ENCODE measurements around the gene HOXA2. TPM values are rescaled to one million over a fixed set of nuclear protein-coding genes. Genes with fewer than 3 reads are reported as not detected.
A peak's percentile ranks its signal among the peaks of the same experiment; 100 is the strongest.

HOXA2 gene
- polyA plus RNA-seq, 4 donors, result 0.97 to 6.9 TPM; not detected in 2

DNA sequence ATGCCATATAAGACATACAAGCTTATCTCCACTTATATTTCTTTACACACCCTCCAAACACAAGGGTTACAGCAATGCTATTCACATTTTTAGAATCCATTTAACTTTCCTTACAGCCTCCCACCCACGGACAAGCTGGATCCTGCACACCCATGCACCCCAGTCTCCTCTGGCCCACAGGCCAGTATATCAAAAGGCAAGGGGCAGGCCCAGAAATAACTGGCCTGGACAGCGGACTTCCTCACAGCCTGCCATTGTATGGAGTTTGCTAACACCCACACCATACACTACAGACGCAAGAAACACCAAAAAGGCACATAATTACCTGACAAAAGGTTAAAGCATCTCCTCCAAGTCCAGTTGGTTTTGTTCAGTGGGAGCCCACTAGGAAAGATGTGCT is 16.1 kb upstream of the HOXA2 start:
- peaks cover 1 to 68% (median 14%) of the 10 kb centered on the region in 3 donors for H3K4me1 ChIP-seq (ENCODE audit: control insufficient read depth in 3 of 3, insufficient read depth in 2 of 3, low read depth in 1 of 3, low read length in 2 of 3)
- DNase-seq (no peak), FAIRE-seq (no peak)
- 54 to 73% (median 68%) methylated on average over 3 of the region's 3 CpGs for WGBS, 3 donors
- no peaks in the 10 kb centered on the region for H3K9me3 ChIP-seq (ENCODE audit: control insufficient read depth in 2 of 2, insufficient read depth in 1 of 2, low read depth in 1 of 2, low read length in 1 of 2)
- peak overlapping the region; percentile 5 to 88 (median 86) for H3K27ac ChIP-seq (ENCODE audit: low read depth in 1 of 3, low read length in 2 of 3)
- peak overlapping the region in 1 of 3 donors; percentile 63 for H3K4me3 ChIP-seq (ENCODE audit: low read depth in 1 of 3, low read length in 3 of 3)
- H3K27me3 ChIP-seq (ENCODE audit: control insufficient read depth in 3 of 3, insufficient read depth in 3 of 3, low read length in 3 of 3), result peaks cover 0 to 43% (median 0%) of the 10 kb centered on the region in 3 donors
- peaks cover 0 to 42% (median 0%) of the 10 kb centered on the region in 3 donors for H3K36me3 ChIP-seq (ENCODE audit: control insufficient read depth in 3 of 3, insufficient read depth in 2 of 3, low read depth in 1 of 3, low read length in 3 of 3)

DNA sequence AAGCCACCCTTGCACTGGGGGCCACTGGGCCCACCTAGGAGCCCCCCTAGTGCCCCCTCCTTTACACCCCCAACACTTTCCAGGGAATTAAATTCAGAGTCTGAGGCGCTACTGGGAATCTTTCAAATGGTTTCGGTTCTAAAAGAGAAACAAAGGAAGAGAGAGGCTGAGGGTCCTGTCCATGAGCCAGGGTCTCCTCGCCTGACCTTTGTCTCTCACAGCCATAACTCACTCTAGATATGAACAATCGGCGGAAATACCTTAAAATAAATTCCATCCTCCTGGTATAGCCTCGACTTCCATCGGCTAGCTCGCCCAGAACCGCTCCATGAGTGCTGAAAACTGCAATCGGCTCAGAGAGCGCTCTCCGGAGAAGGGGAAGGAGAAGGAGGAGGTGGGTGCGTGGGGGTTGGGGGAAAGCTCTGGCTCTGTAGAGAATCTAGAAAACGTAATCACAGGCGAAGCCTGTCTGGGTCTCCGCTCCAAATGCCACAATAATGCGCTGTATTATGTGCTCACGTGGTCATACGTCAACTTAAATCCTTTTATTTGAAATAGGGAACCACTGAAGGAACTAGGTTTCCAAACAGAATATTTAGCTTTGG is 15.5 kb upstream of the HOXA2 start:
- H3K4me1 ChIP-seq (ENCODE audit: control insufficient read depth in 3 of 3, insufficient read depth in 2 of 3, low read depth in 1 of 3, low read length in 2 of 3), result peaks cover 0 to 65% (median 14%) of the 10 kb centered on the region in 3 donors
- WGBS, 3 donors, result 57 to 86% (median 72%) methylated on average over 19 of the region's 19 CpGs
- peak overlapping the region in 2 of 3 donors; percentile 4 to 63 for H3K4me3 ChIP-seq (ENCODE audit: low read depth in 1 of 3, low read length in 3 of 3)
- peaks cover 0 to 41% (median 0%) of the 10 kb centered on the region in 3 donors for H3K27me3 ChIP-seq (ENCODE audit: control insufficient read depth in 3 of 3, insufficient read depth in 3 of 3, low read length in 3 of 3)
- H3K36me3 ChIP-seq (ENCODE audit: control insufficient read depth in 3 of 3, insufficient read depth in 2 of 3, low read depth in 1 of 3, low read length in 3 of 3), result peaks cover 0 to 41% (median 0%) of the 10 kb centered on the region in 3 donors
- no peak for DNase-seq
- no peaks in the 10 kb centered on the region for H3K9me3 ChIP-seq (ENCODE audit: control insufficient read depth in 2 of 2, insufficient read depth in 1 of 2, low read depth in 1 of 2, low read length in 1 of 2)
- H3K27ac ChIP-seq (ENCODE audit: low read depth in 1 of 3, low read length in 2 of 3), result peak overlapping the region in 2 of 3 donors; percentile 86 to 88
- no peak for FAIRE-seq

DNA sequence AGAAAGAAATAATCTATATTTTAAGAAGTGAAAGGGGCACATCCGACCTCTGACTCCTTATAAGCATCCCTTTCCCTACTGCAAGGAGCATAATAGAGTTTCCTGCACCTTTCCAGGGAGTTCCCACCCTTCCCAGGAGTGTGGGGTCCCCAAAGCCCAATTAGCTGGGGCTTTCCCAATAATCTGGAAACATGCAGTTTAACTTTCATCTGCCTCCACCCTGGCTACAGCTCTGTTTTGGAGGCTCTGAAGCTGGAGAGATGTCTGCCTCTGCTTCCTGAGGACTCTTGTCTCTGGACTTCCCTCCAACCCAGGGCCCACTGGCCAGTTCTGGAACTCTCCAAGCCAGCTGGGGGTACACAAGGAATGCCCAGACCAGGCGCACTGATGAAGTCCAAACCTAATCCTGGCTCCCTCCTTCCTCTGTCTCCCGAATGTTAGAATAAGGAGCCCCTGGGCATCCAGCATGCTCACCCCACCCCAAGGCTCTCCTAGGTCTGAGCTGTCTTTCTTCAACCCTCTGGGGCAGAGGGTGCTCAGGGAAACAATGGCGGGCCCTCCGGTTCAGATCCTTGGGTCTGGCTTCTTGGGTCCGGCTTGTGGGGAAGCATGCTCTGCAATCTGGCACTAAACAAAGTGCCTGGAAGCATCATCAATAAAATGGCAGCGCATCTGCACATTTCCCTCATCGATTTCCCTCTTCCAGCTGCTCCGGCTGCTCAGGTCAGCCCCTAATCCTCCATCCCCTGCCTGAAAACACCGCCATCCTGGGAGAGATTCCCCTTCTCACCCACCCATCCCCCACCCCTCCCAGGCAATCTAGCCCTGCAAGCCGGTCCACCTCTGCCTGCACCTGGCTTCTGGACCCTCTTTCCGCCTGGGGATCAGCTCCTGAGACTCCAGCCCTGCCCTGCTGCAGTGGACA is 14.7 kb upstream of the HOXA2 start:
- WGBS, 3 donors, result 53 to 80% (median 73%) methylated on average over 12 of the region's 12 CpGs
- Histone ChIP-seq H3K27me3 (ENCODE audit: control insufficient read depth in 3 of 3, insufficient read depth in 3 of 3, low read length in 3 of 3) (peaks cover 0 to 43% (median 0%) of the 10 kb centered on the region in 3 donors), H3K4me3 (ENCODE audit: low read depth in 1 of 3, low read length in 3 of 3) (peak overlapping the region in 2 of 3 donors; percentile 4 to 63), H3K9me3 (ENCODE audit: control insufficient read depth in 2 of 2, insufficient read depth in 1 of 2, low read depth in 1 of 2, low read length in 1 of 2) (no peaks in the 10 kb centered on the region), H3K27ac (ENCODE audit: low read depth in 1 of 3, low read length in 2 of 3) (peak overlapping the region in 2 of 3 donors; percentile 86 to 88), H3K4me1 (ENCODE audit: control insufficient read depth in 3 of 3, insufficient read depth in 2 of 3, low read depth in 1 of 3, low read length in 2 of 3) (peaks cover 0 to 59% (median 14%) of the 10 kb centered on the region in 3 donors), H3K36me3 (ENCODE audit: control insufficient read depth in 3 of 3, insufficient read depth in 2 of 3, low read depth in 1 of 3, low read length in 3 of 3) (peaks cover 0 to 35% (median 0%) of the 10 kb centered on the region in 3 donors)
- DNase-seq, result no peak
- FAIRE-seq, result no peak

DNA sequence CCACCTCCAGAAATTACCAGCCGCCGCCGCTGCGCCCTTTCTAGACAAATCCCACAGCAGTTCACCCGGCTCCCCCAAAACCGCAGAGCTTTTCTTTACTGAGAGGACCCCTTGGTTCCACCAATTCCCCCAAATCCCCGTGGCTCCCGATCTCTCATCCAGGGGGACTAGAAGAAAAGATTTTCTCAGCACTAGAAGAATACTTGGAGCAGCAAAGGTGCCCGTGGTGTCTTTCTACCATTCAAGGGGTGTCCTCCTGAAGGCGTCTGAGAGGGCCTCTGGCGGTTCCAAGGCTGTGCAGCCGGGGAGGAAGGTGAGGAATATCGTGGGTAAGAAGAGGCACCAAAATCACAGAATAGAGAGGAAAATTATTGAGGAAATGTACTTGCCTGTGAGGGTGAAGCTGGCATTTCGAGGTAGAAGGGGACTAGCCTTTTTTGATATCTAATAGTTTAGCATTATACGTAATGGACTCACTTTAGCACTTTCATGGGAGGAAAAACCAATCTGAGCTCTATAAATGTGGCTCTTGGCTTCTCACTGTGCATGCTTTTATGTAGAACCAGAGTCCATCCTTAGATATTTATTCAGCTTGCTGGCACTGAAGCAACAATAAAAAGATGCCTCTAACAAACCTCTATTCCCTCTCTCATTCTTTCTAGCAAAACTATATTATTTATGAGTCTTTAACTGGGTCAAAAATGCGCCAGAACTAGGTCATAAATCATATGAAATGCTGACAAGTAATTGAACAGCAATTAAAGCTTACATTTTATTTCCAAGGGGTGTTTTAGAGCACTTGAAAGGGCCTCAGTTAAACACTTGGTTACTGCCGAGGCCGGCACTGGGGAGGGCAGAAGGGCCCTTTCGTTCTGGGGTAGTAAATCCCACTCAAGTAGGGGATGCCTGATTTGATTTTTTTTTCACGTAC is 13.8 kb upstream of the HOXA2 start:
- Histone ChIP-seq H3K27me3 (ENCODE audit: control insufficient read depth in 3 of 3, insufficient read depth in 3 of 3, low read length in 3 of 3) (peaks cover 0 to 45% (median 0%) of the 10 kb centered on the region in 3 donors), H3K4me1 (ENCODE audit: control insufficient read depth in 3 of 3, insufficient read depth in 2 of 3, low read depth in 1 of 3, low read length in 2 of 3) (peaks cover 0 to 50% (median 14%) of the 10 kb centered on the region in 3 donors), H3K27ac (ENCODE audit: low read depth in 1 of 3, low read length in 2 of 3) (peak overlapping the region in 2 of 3 donors; percentile 88 to 90), H3K36me3 (ENCODE audit: control insufficient read depth in 3 of 3, insufficient read depth in 2 of 3, low read depth in 1 of 3, low read length in 3 of 3) (peaks cover 0 to 32% (median 0%) of the 10 kb centered on the region in 3 donors), H3K4me3 (ENCODE audit: low read depth in 1 of 3, low read length in 3 of 3) (peak overlapping the region in 2 of 3 donors; percentile 46 to 63), H3K9me3 (ENCODE audit: control insufficient read depth in 2 of 2, insufficient read depth in 1 of 2, low read depth in 1 of 2, low read length in 1 of 2) (no peaks in the 10 kb centered on the region)
- DNase-seq, result no peak
- WGBS, 3 donors, result 38 to 44% (median 42%) methylated on average over 20 of the region's 20 CpGs
- no peak for FAIRE-seq

DNA sequence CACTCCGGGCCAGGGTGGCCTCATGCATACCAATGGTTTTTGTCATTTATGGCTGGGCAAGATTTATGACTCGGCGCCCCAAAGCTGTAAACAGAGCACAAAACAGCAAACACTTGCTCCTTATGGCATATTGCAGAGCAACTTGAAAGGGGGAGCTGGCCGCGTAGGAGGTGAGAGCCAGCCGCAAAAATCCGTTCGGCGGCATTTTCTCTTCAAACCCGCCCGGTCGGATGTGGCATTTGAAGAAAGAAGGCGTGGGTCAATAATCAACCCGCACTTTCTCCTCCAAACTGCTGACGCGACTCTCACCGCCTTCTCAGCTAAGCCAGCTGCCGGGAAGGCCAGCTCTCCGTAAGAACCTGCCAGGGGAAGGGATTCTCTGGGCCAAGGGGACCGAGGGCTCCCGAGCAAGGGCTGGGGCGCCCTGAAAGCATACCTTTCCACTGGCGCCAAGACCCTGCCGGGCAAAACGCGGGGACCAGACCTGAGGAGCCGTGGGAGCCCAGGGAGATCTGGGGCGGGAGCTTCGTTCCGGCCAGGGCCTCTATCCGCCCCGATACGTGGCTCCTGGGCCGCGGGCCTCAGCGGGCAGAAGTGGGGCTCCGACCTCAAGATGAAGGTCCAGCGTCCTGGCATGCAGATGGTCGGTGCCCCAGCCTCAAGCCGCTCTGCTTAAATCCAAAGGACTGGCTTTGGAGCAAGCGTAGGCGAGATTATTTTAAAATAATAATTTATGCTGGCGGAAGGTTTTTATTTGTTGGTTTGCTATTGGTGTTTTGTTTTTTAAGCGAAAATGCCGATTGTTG is 12.9 kb upstream of the HOXA2 start:
- Histone ChIP-seq H3K4me1 (ENCODE audit: control insufficient read depth in 3 of 3, insufficient read depth in 2 of 3, low read depth in 1 of 3, low read length in 2 of 3) (peaks cover 0 to 49% (median 8%) of the 10 kb centered on the region in 3 donors), H3K27ac (ENCODE audit: low read depth in 1 of 3, low read length in 2 of 3) (peak overlapping the region; percentile 59 to 90 (median 88)), H3K27me3 (ENCODE audit: control insufficient read depth in 3 of 3, insufficient read depth in 3 of 3, low read length in 3 of 3) (peaks cover 0 to 54% (median 0%) of the 10 kb centered on the region in 3 donors), H3K4me3 (ENCODE audit: low read depth in 1 of 3, low read length in 3 of 3) (peak overlapping the region; percentile 46 to 63 (median 47)), H3K9me3 (ENCODE audit: control insufficient read depth in 2 of 2, insufficient read depth in 1 of 2, low read depth in 1 of 2, low read length in 1 of 2) (no peaks in the 10 kb centered on the region), H3K36me3 (ENCODE audit: control insufficient read depth in 3 of 3, insufficient read depth in 2 of 3, low read depth in 1 of 3, low read length in 3 of 3) (peaks cover 0 to 30% (median 0%) of the 10 kb centered on the region in 3 donors)
- 14 to 34% (median 30%) methylated on average over 45 of the region's 45 CpGs for WGBS, 3 donors
- peak; percentile 77 to 90 for DNase-seq
- no peak for FAIRE-seq

DNA sequence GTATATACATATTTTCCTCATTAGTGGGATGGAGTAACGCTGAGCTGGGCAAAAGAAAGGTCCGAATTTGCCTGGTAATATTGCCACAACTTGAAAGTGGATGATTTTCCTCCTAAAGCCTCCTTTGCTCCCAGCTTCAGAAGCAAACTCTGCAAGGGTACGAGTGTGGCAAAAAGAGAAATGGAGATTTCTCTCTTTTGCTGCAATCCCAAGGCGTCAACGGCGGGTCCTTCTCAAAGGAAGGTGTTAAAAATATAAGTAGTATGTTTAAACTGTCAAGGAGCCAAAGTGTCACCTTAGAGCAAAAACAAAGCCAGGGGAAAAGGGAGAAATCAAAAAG is 12.4 kb upstream of the HOXA2 start:
- Histone ChIP-seq H3K4me1 (ENCODE audit: control insufficient read depth in 3 of 3, insufficient read depth in 2 of 3, low read depth in 1 of 3, low read length in 2 of 3) (peaks cover 0 to 47% (median 6%) of the 10 kb centered on the region in 3 donors), H3K4me3 (ENCODE audit: low read depth in 1 of 3, low read length in 3 of 3) (peak overlapping the region in 1 of 3 donors; percentile 63), H3K27ac (ENCODE audit: low read depth in 1 of 3, low read length in 2 of 3) (peak overlapping the region in 2 of 3 donors; percentile 88 to 90), H3K36me3 (ENCODE audit: control insufficient read depth in 3 of 3, insufficient read depth in 2 of 3, low read depth in 1 of 3, low read length in 3 of 3) (peaks cover 0 to 34% (median 0%) of the 10 kb centered on the region in 3 donors), H3K27me3 (ENCODE audit: control insufficient read depth in 3 of 3, insufficient read depth in 3 of 3, low read length in 3 of 3) (peaks cover 0 to 58% (median 0%) of the 10 kb centered on the region in 3 donors), H3K9me3 (ENCODE audit: control insufficient read depth in 2 of 2, insufficient read depth in 1 of 2, low read depth in 1 of 2, low read length in 1 of 2) (no peaks in the 10 kb centered on the region)
- FAIRE-seq (no peak), DNase-seq (no peak)
- WGBS, 3 donors, result 16 to 35% (median 29%) methylated on average over 6 of the region's 6 CpGs

DNA sequence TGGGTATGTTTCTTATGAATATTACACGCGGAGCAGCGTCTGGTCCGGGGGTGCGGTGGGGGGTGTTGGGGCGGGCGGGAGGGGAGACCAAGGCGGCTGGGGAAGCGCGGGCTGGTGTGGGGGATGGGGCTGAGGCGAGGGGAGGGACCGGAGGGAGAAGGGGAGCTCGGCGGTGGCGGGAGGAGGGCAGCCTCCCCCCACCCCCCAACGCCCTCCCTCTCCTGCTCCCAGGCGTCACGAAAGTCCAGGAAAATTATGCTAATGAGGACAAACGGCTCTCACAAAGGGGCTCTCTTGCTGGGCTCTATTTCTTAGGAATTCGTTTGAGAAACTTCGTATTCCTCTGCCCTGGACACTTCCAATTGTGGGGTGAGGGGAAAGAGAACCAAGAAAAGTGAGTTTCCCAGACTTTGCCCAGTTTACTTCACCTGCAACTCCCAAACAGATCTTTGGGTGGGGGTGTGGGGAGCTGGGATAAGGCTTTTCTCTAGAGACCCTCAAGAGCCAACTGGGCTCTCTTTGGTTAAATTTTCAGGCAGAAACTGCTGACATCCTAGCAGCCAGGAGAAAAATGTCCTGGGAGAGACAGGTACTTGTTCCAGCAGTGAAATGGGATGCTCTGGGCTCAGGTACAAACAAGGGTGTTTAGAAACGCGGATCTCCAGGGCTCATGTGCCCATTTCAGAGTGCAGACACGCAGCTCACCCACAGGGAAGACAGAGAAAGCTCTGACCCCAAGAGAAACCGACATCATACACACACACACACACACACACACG is 11.7 kb upstream of the HOXA2 start:
- Histone ChIP-seq H3K27ac (ENCODE audit: low read depth in 1 of 3, low read length in 2 of 3) (peak overlapping the region in 2 of 3 donors; percentile 87 to 88), H3K4me1 (ENCODE audit: control insufficient read depth in 3 of 3, insufficient read depth in 2 of 3, low read depth in 1 of 3, low read length in 2 of 3) (peaks cover 0 to 49% (median 4%) of the 10 kb centered on the region in 3 donors), H3K36me3 (ENCODE audit: control insufficient read depth in 3 of 3, insufficient read depth in 2 of 3, low read depth in 1 of 3, low read length in 3 of 3) (peaks cover 0 to 38% (median 0%) of the 10 kb centered on the region in 3 donors), H3K4me3 (ENCODE audit: low read depth in 1 of 3, low read length in 3 of 3) (peak overlapping the region in 2 of 3 donors; percentile 45 to 46), H3K9me3 (ENCODE audit: control insufficient read depth in 2 of 2, insufficient read depth in 1 of 2, low read depth in 1 of 2, low read length in 1 of 2) (no peaks in the 10 kb centered on the region), H3K27me3 (ENCODE audit: control insufficient read depth in 3 of 3, insufficient read depth in 3 of 3, low read length in 3 of 3) (peaks cover 0 to 65% (median 0%) of the 10 kb centered on the region in 3 donors)
- 8 to 36% (median 27%) methylated on average over 14 to 26 of the region's 26 CpGs for WGBS, 3 donors
- FAIRE-seq, result no peak
- peak in 1 of 2 donors; percentile 72 for DNase-seq

Measured in small intestine (tissue), 7 donors.